ENCODE measurements around the gene BEGAIN. TPM values are rescaled to one million over a fixed set of nuclear protein-coding genes. Genes with fewer than 3 reads are reported as not detected.

The BEGAIN gene
- total and polyA plus RNA-seq, 2 experiments from 2014 or later: not detected

- DNase-seq (ENCODE audit: low read depth in 1 of 2, low spot score in 1 of 2): no peak
- Histone ChIP-seq H3K36me3 (no peaks in the 10 kb centered on the region), H3K27ac (no peak overlapping the region), H3K27me3 (peaks cover 8% of the 10 kb centered on the region), H3K9me3 (ENCODE audit: low read depth) (no peaks in the 10 kb centered on the region), H3K4me3 (no peak overlapping the region), H3K4me1 (ENCODE audit: low read depth) (no peaks in the 10 kb centered on the region)
- no peak for TF ChIP-seq CTCF (IDR thresholded peaks at IDR 0.05; ENCODE audit: low read depth, low read length)
Observed at GRCh38 chr14:100577986-100578431, 9.2 kb downstream of the BEGAIN start.

- H3K27me3 ChIP-seq: peaks cover 12% of the 10 kb centered on the region
- H3K4me1 ChIP-seq (ENCODE audit: low read depth): no peaks in the 10 kb centered on the region
- H3K36me3 ChIP-seq: no peaks in the 10 kb centered on the region
- H3K9me3 ChIP-seq (ENCODE audit: low read depth): no peaks in the 10 kb centered on the region
- H3K4me3 ChIP-seq: no peak overlapping the region
- no peak for TF ChIP-seq CTCF (IDR thresholded peaks at IDR 0.05; ENCODE audit: low read depth, low read length)
- no peak overlapping the region for H3K27ac ChIP-seq
- no peak for DNase-seq (ENCODE audit: low read depth in 1 of 2, low spot score in 1 of 2)
Observed at GRCh38 chr14:100577321-100577985, 9.8 kb downstream of the BEGAIN start.

- TF ChIP-seq CTCF (IDR thresholded peaks at IDR 0.05; ENCODE audit: low read depth, low read length): no peak
- H3K36me3 ChIP-seq: no peaks in the 10 kb centered on the region
- no peak overlapping the region for H3K4me3 ChIP-seq
- H3K4me1 ChIP-seq (ENCODE audit: low read depth): no peaks in the 10 kb centered on the region
- H3K27ac ChIP-seq: no peak overlapping the region
- H3K9me3 ChIP-seq (ENCODE audit: low read depth): no peaks in the 10 kb centered on the region
- DNase-seq (ENCODE audit: low read depth in 1 of 2, low spot score in 1 of 2): no peak
- H3K27me3 ChIP-seq: peaks cover 23% of the 10 kb centered on the region
Observed at GRCh38 chr14:100576091-100577085, 10.8 kb downstream of the BEGAIN start.

GRCh38 chr14:100575266-100575995 lies 11.8 kb downstream of the BEGAIN start:
- Histone ChIP-seq H3K4me1 (ENCODE audit: low read depth) (no peaks in the 10 kb centered on the region), H3K27ac (no peak overlapping the region), H3K27me3 (peaks cover 33% of the 10 kb centered on the region), H3K36me3 (no peaks in the 10 kb centered on the region), H3K9me3 (ENCODE audit: low read depth) (no peaks in the 10 kb centered on the region), H3K4me3 (no peak overlapping the region)
- DNase-seq (ENCODE audit: low read depth in 1 of 2, low spot score in 1 of 2): no peak
- no peak for TF ChIP-seq CTCF (IDR thresholded peaks at IDR 0.05; ENCODE audit: low read depth, low read length)

GRCh38 chr14:100574642-100575031 lies 12.6 kb downstream of the BEGAIN start:
- H3K4me1 ChIP-seq (ENCODE audit: low read depth): no peaks in the 10 kb centered on the region
- no peaks in the 10 kb centered on the region for H3K9me3 ChIP-seq (ENCODE audit: low read depth)

More at GRCh38 chr14:100574642-100575031, 12.6 kb downstream of the BEGAIN start:
- Histone ChIP-seq H3K36me3 (no peaks in the 10 kb centered on the region), H3K27ac (no peak overlapping the region), H3K4me3 (no peak overlapping the region), H3K27me3 (peaks cover 41% of the 10 kb centered on the region)
- no peak for DNase-seq (ENCODE audit: low read depth in 1 of 2, low spot score in 1 of 2)
- TF ChIP-seq CTCF (IDR thresholded peaks at IDR 0.05; ENCODE audit: low read depth, low read length): no peak
